Mucosa of descending colon (tissue), 3 donors: Measurements from ENCODE around the gene CPED1. TPM values are rescaled to one million over a fixed set of nuclear protein-coding genes. Genes with fewer than 3 reads are reported as not detected.

Experiments
- ATAC-seq: fragments of 200-7000 bp; cut with Tn5 transposase; one replicate; pipeline ENCODE4 v1.9.1; 2020; ENCODE audit warnings: mild to moderate bottlenecking, moderate library complexity
- DNase-seq, 3 donors: peaks; one replicate each; pipeline ENCODE4 v3.0.0-alpha.2; 2020
- H3K36me3 ChIP-seq: fragments of 200-600 bp; one replicate; pipeline ENCODE4 v1.8.0; 2021; ENCODE audit warnings: low read depth, mild to moderate bottlenecking
- H3K4me1 ChIP-seq: fragments of 200-600 bp; one replicate; pipeline ENCODE4 v1.8.0; 2021; ENCODE audit warnings: low read depth, mild to moderate bottlenecking
- H3K4me3 ChIP-seq: fragments of 200-600 bp; one replicate; pipeline ENCODE4 v1.8.0; 2021; ENCODE audit warnings: mild to moderate bottlenecking
- H3K9me3 ChIP-seq: fragments of 200-600 bp; one replicate; pipeline ENCODE4 v1.8.0; 2021; ENCODE audit warnings: mild to moderate bottlenecking
- intact Hi-C, 2 donors: fragments of 100-400 bp; cut with DNase I in 1 of 2; cut with micrococcal nuclease in 1 of 2; formaldehyde crosslinking; loops; one replicate each; pipeline versions ENCODE4 v1.11.0 to v1.11.1; 2022; cut with DNase I, micrococcal nuclease
- total RNA-seq, 3 donors: library from RNA; stranded (reverse); fragmentation: NEBNext Ultra II Directional in 2 of 3; extraction: Animal tissue kit (Norgen Biotek cat#: 25700) in 2 of 3; gene quantifications; one replicate each; pipeline versions ENCODE4 v1.2.1 to v1.2.4, GENCODE V29; 2021 to 2023
- TF ChIP-seq, protein P1 (sequence below): fragments of 200-600 bp; IDR thresholded peaks from one replicate; pipeline ENCODE4 v1.8.0; 2022; ENCODE audit warnings: antibody characterized with exemption, mild to moderate bottlenecking
- donor health status: DM: no; HTN: no; CAD: no; lungs with moderate emphysema.
- donor health status: DM: no; HTN: no; CAD: no.
- donor health status: DM: no; HTN: yes; CAD: no.

Gene CPED1
- total RNA-seq, 3 donors from 2014 or later: 6.5 to 67.7 (median 8.8) TPM

DNA sequence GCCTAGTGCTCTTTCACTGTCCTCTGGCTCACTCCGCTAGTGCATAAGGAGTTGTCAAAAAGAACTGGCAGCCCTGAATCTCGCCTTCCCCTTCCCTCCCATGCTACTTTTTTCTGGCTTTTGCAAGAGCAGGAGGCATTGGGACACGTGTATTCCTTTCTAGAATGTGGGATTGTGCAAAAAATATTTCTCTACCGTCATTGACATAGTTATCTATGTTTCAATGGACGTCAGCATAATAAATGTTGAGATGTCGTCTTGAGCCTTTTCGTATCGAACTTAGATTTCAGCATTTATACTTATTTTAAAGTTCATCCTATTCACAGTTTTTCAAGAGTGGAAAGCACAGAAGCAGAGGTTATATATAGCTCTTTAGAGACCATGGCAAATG lies 37.2 kb upstream of the CPED1 start:
- DNase-seq (no peak), ATAC-seq (no peak)
- no peaks in the 10 kb centered on the region for H3K9me3 ChIP-seq
- H3K4me1 ChIP-seq: peaks cover 10% of the 10 kb centered on the region
- intact Hi-C loops: no loop called here
- peaks cover 11% of the 10 kb centered on the region for H3K36me3 ChIP-seq
- H3K4me3 ChIP-seq: peak overlapping the region; percentile 27
- TF ChIP-seq, protein P1, sequence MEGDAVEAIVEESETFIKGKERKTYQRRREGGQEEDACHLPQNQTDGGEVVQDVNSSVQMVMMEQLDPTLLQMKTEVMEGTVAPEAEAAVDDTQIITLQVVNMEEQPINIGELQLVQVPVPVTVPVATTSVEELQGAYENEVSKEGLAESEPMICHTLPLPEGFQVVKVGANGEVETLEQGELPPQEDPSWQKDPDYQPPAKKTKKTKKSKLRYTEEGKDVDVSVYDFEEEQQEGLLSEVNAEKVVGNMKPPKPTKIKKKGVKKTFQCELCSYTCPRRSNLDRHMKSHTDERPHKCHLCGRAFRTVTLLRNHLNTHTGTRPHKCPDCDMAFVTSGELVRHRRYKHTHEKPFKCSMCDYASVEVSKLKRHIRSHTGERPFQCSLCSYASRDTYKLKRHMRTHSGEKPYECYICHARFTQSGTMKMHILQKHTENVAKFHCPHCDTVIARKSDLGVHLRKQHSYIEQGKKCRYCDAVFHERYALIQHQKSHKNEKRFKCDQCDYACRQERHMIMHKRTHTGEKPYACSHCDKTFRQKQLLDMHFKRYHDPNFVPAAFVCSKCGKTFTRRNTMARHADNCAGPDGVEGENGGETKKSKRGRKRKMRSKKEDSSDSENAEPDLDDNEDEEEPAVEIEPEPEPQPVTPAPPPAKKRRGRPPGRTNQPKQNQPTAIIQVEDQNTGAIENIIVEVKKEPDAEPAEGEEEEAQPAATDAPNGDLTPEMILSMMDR: no peak

DNA sequence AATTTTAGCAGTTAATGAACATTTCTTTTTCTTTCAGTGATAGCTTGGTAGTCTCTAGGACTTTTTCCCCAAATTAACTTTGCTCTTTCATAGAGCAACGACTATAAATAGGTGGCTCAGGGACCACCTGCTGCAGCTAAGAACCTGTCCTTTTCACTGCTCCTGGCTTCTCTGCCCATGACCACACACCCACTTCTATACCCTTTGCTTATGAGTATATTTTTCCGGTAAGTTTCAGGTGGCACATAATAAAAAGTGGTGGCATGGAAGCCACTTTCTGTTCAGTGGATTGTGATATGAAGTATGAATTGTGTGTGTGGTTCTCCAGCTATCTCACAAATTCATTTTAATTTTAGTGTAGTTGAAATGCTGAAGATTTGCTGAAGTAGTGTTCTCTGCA lies 36.7 kb upstream of the CPED1 start:
- no peak for ATAC-seq
- intact Hi-C loops: no loop called here
- TF ChIP-seq, protein P1: no peak
- peaks cover 11% of the 10 kb centered on the region for H3K36me3 ChIP-seq
- DNase-seq: no peak
- H3K4me1 ChIP-seq: peaks cover 10% of the 10 kb centered on the region
- H3K9me3 ChIP-seq: no peaks in the 10 kb centered on the region
- H3K4me3 ChIP-seq: no peak overlapping the region

DNA sequence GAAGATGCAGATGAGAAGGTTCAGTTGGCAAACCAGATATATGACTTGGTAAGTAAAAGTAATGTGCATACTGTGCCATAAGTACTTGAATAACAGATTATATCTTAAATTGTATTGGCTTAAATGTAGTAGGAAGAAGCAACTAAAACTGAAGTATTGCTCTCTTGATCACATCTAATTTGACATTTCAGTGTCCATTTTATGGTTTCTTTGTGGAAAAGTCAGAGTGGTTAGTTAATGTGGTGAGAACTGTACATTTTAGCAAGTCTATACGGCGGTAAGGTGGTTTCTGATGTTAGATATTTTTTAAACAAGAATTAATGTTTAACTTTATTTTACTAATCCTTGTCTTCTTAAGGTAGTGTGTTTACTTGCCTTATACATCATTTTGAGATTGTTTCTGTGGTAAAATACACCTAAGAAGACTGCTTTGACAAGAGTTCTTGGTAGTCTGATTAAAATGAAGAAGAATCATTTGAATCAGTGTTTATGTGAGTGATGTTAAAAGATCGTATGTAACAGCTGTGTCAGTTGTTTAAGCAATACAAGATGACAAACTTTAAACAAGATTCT lies 32.8 kb upstream of the CPED1 start:
- no peak overlapping the region for H3K4me3 ChIP-seq
- intact Hi-C loops: no loop called here
- ATAC-seq (no peak), DNase-seq (no peak)
- TF ChIP-seq, protein P1: no peak
- no peaks in the 10 kb centered on the region for H3K9me3 ChIP-seq
- peaks cover 5% of the 10 kb centered on the region for H3K36me3 ChIP-seq
- H3K4me1 ChIP-seq: peaks cover 10% of the 10 kb centered on the region

DNA sequence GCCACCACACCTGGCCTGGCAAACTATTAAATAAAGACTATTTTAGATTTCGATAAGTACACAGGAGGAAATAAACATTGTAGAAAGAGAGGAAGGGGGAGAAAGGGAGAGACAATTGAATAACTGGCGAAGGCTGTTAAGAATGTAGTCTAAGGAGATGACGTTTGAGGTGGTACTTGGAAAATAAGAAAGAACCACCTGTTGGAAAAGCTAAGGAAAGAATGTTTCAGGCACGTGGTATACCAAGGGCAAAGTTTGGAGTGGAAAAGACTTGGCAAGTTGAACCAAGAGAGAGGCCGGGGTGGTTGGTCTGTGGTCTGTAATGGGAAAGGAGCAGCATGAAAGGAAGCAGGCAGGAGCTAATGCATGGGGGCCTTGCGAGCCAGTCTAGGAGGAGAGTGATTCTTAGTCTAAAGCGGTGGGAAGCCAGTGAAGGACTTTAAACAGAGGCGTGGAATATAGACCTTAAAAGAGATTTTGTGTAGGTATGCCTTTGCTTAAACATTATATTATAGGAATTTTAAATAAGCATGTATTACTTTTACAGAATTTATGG lies 28.5 kb upstream of the CPED1 start:
- TF ChIP-seq, protein P1: no peak
- H3K4me1 ChIP-seq: no peaks in the 10 kb centered on the region
- DNase-seq: no peak
- H3K36me3 ChIP-seq: peaks cover 5% of the 10 kb centered on the region
- no peak overlapping the region for H3K4me3 ChIP-seq
- ATAC-seq: no peak
- intact Hi-C loops: no loop called here
- no peaks in the 10 kb centered on the region for H3K9me3 ChIP-seq

DNA sequence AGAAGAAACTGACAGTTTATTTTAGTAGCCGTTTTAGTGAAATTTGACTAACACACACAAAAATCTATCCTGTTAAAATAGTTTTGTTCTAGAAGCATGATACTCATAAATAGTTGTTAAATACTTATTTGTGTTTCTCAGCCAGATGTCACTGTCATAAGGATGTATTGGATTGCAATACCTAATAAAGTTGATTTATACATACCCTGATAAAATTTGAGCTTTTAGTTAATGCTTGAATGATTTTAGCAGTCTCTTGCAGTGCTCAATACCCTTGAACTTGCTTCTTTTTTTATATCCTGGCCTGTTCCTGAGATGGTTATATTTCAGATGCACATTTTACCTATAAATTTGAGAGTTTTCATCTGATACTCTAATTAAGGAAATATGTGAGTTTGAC lies 27.8 kb upstream of the CPED1 start:
- no peaks in the 10 kb centered on the region for H3K9me3 ChIP-seq
- TF ChIP-seq, protein P1: no peak
- DNase-seq: no peak
- ATAC-seq: no peak
- intact Hi-C loops: no loop called here
- H3K4me1 ChIP-seq: no peaks in the 10 kb centered on the region
- no peak overlapping the region for H3K4me3 ChIP-seq
- peaks cover 1% of the 10 kb centered on the region for H3K36me3 ChIP-seq
